Measurements from ENCODE around the gene FNDC1.
A peak's percentile ranks its signal among the peaks of the same experiment; 100 is the strongest.

FNDC1 gene

GRCh38 chr6:159250633-159251032 lies 81.4 kb downstream of the FNDC1 start:
- CTCF ChIA-PET = no interaction called here
- H3K27ac ChIP-seq = no peak overlapping the region
- POLR2A ChIA-PET (ENCODE audit: low non-redundant PET) = no interaction called here
- no peak for TF ChIP-seq CTCF (conservative IDR thresholded peaks at IDR 0.05; ENCODE audit: low read depth)
- no peak for DNase-seq (ENCODE audit: low spot score)

GRCh38 chr6:159252955-159253508 lies 83.8 kb downstream of the FNDC1 start:
- ChIA-PET CTCF (interaction anchor here (0.6 to 1.9 kb wide), 20 partner anchors 9 to 977 kb away, joined by 3 to 12 read pairs (median 4); no protein-coding TSS in a partner anchor), POLR2A (ENCODE audit: low non-redundant PET) (no interaction called here)
- H3K27ac ChIP-seq = no peak overlapping the region
- peak; percentile 70 for TF ChIP-seq CTCF (conservative IDR thresholded peaks at IDR 0.05; ENCODE audit: low read depth)
- DNase-seq (ENCODE audit: low spot score) = peak; percentile 88

GRCh38 chr6:159254186-159254585 lies 85.0 kb downstream of the FNDC1 start:
- DNase-seq (ENCODE audit: low spot score) = no peak
- H3K27ac ChIP-seq = no peak overlapping the region
- no peak for TF ChIP-seq CTCF (conservative IDR thresholded peaks at IDR 0.05; ENCODE audit: low read depth)
- CTCF ChIA-PET = no interaction called here
- POLR2A ChIA-PET (ENCODE audit: low non-redundant PET) = no interaction called here

GRCh38 chr6:159255434-159255951 lies 86.3 kb downstream of the FNDC1 start:
- ChIA-PET CTCF (no interaction called here), POLR2A (ENCODE audit: low non-redundant PET) (no interaction called here)
- DNase-seq (ENCODE audit: low spot score) = no peak
- no peak for TF ChIP-seq CTCF (conservative IDR thresholded peaks at IDR 0.05; ENCODE audit: low read depth)
- no peak overlapping the region for H3K27ac ChIP-seq

GRCh38 chr6:159256128-159256527 lies 86.9 kb downstream of the FNDC1 start:
- TF ChIP-seq CTCF (conservative IDR thresholded peaks at IDR 0.05; ENCODE audit: low read depth) = no peak
- CTCF ChIA-PET = no interaction called here
- POLR2A ChIA-PET (ENCODE audit: low non-redundant PET) = no interaction called here
- no peak overlapping the region for H3K27ac ChIP-seq
- DNase-seq (ENCODE audit: low spot score) = no peak

GRCh38 chr6:159257846-159258245 lies 88.6 kb downstream of the FNDC1 start:
- H3K27ac ChIP-seq = no peak overlapping the region
- no peak for TF ChIP-seq CTCF (conservative IDR thresholded peaks at IDR 0.05; ENCODE audit: low read depth)
- no peak for DNase-seq (ENCODE audit: low spot score)
- ChIA-PET CTCF (no interaction called here), POLR2A (ENCODE audit: low non-redundant PET) (no interaction called here)

All from RWPE1 (cell line).